ENCODE results near the gene TYW5.

Gene TYW5, protein sequence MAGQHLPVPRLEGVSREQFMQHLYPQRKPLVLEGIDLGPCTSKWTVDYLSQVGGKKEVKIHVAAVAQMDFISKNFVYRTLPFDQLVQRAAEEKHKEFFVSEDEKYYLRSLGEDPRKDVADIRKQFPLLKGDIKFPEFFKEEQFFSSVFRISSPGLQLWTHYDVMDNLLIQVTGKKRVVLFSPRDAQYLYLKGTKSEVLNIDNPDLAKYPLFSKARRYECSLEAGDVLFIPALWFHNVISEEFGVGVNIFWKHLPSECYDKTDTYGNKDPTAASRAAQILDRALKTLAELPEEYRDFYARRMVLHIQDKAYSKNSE

DNA sequence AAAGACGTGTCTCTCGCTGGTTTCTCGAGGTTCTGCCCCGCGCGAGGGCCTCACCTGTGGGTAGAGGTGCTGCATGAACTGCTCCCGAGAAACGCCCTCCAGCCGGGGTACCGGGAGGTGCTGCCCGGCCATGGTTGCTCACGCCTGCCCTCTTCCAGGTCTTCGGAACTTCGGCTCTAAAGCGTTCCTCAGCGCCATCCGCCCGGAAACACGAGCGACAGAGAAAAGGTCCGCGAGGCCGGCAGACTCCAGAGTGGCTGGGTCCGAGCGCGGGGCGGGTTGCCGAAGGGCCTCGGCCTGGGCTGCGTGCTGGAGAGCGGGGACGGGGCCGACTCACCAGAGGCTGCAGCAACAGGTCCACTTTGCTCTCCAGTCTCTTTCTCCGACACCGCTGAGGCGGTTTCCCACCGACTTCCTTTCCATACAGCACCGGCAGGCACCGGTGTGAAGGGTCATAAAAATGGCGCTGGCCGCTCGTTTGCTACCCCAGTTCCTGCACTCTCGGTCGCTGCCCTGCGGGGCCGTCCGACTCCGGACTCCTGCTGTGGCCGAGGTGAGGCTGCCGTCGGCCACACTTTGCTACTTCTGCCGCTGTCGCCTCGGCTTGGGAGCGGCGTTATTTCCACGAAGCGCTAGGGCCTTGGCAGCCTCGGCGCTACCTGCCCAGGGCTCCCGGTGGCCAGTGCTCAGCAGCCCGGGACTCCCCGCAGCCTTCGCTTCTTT is at the start of gene TYW5, which contains the start of gene MAIP1:
Gene TYW5, minus strand, starts transcription at position 153 of the 723 bp plus-strand sequence. Its CDS starts 21 bp downstream, at position 132.
Gene MAIP1, plus strand, starts transcription at position 244 of the 723 bp plus-strand sequence. Its CDS starts 217 bp downstream, at position 461.
- peak; percentile 79 for DNase-seq

DNA sequence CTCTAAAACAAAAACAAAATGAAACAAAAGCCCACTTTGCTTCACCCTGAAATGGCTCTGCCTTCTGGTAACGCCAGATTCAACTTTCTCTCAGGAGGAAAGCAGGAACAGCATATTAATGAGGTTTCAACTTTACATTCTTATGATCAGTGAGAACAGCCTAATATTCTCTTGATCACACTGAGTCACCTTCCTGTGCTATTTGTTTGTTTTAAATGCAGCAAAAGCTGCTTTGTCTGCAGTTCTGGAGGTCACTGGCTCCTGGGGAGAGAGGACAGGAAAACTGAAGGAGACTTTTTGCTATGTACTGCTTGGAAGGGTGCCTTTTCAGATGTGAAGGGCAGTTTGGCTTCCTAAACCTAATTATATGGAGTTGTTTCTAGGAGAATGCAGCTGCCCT is 48.2 kb upstream of the TYW5 start:
- no peak for DNase-seq

DNA sequence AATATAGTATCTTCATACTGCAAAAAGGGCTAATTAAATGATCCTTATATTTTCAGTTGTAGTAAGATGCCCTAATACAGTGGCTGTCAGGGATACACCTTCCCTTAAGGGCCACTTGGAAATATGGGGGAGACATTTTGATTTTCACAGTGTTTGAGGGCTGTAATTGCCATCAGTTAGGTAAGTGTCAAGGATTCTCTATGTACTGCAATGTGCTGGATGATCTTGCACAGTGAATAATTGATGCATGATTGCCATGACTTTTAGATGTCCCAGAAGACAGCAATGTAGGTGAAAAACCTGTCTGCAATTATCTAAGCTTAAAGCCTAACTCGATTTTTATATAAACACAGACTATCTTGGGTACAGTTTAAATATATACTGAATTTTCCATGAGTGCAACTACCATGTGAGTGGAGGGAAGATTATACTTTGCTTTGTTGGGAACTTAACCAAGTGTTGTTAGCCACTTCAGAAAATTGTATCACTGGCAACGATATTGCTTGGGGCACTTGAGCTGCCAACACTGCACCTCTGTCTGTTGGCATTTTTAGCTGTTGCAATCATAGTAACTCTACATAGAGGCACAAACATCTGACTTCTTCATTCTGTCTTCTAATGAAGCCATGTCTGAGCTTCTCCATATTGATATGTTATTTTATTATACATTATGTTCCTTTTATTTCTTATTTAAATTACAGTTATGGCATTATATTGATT is 45.3 kb upstream of the TYW5 start:
- DNase-seq, result no peak

DNA sequence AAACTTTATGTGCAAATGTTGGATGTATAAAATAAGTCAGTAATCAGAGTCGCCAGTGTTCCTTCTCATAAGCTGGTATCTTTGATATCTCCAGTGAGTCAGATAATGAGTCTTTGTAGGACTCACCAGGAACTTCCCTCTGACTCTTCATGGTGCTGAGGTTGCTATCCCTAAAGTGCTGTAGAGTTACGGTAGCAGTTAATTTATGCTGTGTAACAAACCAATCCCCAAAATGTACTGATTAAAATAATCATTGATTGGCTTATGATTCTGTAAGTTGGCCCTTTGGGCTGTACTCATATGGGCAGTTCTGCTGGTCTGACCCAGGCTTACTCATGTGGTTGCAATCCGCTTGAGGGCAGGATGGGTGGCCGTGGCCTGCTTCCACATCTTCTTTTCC is 43.9 kb upstream of the TYW5 start:
- no peak for DNase-seq

DNA sequence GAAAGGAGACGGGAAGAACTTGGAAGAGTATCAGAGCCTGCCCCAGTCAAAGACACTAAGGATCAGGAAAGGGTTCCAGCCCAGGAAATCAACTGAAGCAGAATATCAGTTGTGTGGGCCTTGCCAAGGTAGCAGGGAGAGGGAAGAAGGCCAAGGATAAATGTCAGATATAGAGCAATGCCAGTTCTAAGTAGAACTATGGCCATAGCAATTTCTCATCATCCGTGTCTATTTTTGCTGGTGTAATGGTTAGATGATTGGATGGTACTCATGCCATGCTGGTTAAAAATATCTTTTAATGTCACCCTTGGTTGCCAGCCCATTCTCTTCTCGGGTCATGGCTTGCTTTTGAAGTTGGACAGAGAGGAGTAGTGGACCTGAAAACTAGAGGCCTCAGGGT is 42.0 kb upstream of the TYW5 start:
- no peak for DNase-seq

DNA sequence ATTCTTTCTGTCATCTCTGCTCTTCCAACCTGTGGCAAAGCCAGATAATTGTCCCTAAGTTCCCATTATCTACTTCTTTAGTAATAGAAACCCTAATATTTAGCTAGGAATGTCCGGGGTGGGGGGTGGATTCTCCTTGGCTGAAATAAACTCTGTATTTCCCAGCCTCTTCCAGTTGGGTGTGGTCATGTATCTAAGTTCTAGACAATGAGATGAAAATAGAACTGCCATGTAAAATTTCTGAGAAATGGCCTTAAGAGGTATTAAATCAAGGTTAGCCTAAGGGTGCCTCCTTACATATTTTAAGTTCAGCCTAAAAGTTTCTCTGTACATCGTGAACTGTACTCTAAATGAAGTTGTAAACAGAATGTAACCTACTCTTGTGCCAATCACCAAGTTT is 39.6 kb upstream of the TYW5 start:
- DNase-seq, result no peak

DNA sequence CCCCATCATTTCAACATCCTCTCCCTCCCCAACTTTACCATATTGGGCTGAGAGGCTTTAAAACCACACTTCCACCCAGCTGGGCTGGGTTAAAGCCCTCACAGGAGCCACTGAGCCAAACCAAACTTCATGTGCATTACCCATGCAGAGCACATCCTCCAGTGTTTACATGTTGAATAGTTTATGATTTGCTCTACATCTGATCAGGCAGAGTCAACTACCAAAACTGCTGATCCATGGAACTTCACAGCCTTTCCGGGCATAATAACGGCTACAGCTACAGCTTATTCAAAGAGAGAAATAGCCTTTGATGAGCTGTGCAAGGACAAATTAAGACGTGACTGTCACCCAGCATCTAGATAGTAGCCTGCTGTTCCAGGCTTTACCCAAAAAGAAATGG is 39.1 kb upstream of the TYW5 start:
- no peak for DNase-seq

DNA sequence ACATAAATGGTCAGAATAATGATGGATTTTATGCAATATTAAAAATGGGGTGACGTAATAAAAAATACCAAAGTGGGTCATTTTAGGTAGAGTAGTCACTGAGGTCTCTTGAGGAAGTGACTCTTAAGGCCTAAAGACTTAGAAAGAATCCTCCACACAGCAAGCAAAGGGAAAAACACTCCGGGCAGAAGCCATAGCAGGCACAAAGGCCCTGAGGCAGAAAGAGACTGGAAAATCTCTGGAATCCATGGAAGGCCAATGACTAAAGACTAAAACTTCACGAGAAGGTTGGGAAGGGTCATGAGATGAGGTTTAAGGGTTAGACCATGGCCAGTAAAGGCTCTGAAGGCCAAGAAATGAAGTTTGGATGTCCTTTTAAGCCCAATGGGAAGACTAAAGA is 37.0 kb upstream of the TYW5 start:
- no peak for DNase-seq

DNA sequence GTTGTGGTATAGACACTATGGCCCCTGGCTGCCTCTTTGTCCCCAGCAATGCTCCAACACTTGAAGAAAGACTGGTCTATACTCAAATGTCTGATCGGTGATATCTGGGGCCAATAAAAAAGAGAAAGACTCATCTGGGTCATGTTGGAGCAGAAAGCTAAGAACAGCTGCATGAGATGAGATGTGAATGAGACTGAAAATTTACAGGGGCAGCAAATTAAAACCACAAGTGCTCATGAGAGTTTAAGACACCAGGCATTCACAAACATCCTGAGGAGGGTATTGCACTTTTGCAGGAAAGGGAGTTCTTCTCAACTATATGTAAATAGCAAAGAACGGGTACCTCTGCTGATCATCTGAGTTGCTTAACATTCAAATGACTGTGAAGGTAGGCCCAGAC is 36.4 kb upstream of the TYW5 start:
- no peak for DNase-seq

DNA sequence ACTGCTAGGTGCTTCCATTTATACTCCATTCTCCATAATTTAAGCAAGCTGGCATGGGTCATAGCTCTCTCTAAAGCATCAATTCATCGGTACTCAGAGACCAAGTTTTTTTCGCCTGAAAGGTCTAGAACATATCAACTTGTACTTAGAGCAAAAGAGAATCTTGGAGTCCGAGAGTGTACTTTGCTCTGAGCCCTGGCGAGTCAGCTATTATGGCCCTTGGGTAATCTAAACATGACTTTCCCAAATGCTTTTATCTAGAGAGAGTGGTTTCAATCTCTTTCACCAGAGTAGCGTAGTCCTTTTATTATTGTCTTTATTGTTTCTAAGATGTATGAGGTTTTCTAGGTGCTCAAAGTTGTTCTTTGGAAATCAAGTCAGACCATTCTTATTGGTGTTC is 34.5 kb upstream of the TYW5 start:
- no peak for DNase-seq

DNA sequence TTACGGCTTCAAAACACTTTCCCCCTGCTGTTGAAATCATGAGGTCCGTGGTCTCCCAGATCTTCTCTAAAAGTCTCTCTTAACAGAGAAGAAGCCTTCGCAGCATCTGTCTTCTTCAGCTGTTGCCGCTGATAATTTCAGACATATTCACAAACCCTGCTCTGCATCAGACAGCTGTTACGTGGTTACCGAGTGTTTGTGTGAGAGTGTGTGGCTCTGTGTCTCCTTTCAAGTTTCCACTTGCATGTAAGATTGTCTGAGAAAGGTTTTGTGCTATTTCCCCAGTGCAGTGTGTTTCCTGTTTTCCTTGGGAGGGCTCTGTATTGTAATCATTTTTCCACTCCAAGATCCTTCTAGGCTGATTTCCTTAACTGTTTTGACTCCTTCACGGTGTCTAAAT is 32.9 kb upstream of the TYW5 start:
- DNase-seq, result no peak

DNA sequence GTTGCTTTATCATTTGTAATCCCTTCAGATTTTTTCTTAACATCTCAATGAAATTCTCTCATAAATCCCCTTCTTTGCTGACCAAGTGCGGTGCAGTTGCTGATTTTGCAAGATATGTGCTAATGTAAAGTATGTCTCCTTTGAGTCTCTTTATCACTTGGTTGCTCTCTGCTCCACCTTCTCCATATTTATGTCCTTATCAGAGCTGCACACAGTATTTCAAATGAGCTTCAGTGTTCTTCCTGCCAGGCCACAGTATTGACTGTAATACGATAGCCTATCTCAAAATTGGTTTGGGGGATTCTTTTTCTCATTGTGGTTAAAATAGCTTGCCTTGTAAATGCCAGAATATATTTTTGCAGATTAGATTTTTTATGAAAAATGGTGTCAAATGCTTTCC is 32.3 kb upstream of the TYW5 start:
- no peak for DNase-seq

DNA sequence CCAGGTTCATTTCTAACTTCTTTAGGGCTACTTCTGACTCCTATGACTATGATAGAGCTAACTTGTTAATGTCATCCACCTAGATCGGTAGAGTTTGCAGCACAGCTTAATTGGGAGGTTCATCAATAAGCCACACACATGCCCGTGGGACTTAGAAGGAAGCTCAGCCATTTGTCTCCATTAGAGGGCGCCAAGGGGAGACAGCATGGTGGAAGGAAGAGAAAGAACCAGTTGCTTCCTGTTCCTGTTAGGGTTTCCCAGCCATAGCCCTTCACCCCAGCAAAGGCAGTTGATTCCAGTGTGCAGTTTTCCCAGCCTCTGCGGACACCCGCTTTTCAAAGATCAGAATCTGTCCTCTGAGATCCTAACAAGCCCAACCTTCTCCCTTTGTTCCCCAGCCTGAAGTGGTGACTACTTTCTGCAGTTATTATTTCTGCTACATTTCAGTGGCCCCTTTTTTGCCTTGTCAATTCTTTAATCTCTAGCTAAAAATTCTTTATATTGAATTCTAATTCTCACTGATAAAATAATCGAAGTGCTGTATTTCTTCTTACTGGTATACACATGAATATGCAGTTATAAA is 30.4 kb upstream of the TYW5 start:
- no peak for DNase-seq

DNA sequence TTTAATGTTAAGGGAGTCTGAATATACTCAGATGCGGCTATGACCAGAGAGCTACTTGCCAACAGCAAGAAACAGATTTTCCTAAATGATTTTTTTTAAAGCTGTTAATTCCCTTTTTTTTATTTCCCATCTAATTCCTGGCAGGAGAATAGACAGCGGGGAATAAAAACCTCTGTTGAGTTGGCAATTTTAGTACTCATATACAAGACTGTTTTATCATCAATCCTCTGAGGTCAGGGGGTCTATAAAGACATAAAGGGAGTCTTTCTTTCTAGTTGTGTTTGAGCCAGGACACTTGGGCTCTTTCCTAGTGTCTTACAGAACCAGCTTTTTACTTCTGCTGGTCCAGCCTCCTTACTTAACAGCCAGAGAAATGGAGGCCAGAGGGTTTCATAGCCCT is 29.5 kb upstream of the TYW5 start:
- DNase-seq, result no peak

DNA sequence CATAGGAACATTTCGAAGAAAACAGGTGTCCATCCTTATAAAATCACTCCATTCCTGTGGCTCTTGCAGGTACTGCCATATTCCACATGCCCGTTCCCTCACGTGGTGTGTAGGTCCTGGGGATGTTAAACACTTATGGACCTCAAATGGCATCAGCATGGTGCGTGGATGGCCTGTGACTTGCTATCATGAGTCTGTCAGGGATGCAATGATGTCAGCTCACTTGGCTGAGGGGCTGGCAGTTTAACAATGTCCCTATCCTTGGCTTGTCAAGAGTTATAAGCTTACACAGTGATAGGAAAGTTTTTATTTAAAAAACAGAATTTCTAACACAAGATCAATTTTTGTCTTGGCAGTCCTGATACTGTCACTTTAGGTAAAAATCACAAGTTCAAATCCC is 28.9 kb upstream of the TYW5 start:
- no peak for DNase-seq

DNA sequence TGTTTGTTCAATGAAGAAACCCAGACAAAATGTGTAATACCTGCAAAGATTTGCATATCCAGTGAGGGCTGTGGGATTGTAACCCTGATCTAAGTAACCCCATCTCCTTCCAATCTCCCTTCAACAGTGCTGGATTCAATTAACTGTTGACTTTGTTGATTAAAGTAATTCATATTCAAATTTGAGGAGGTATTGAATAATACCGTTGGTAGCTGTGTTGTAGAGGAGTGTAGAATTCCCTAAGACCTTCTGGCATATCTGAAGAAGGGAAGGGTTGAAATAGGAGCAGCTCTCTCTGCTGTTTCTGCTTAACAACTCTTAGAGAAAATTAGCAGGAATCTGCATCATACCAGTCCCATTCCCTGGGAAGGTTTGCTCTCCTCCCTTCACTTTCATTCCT is 28.2 kb upstream of the TYW5 start:
- DNase-seq, result no peak

DNA sequence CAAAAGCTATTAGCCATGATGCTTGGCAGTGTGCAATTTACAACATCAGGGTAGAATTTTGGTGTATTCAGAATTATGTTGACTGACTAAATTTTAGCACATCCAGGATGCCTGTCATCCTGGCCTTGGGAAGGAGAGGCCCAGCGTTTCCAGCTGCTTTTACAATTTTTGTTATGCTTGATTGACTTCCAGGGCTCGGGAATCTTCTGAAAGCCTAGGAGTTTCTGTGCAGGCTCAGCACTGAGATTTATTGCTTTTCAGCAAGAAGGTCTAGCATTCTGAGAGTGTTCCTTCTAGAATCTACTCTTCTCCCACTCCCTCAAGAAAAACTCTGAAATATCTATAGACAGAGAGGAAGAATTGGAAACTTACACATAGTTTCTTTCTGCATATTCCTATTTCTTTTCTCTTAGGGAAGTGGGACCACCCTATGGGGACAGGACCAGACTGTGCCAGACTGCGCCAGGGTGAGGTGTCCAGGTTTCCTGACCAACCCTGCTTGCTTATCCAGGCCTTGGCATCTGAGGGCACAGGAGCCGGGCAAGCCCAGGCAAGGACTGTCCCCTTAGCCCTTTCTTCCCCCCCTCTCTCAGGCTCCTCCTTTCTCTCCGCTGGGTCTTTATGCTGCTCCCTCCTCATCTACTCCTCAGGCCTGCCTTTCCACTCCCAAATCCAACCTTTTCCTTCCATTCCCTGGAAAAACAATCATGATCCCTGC is 27.0 kb upstream of the TYW5 start:
- no peak for DNase-seq

DNA sequence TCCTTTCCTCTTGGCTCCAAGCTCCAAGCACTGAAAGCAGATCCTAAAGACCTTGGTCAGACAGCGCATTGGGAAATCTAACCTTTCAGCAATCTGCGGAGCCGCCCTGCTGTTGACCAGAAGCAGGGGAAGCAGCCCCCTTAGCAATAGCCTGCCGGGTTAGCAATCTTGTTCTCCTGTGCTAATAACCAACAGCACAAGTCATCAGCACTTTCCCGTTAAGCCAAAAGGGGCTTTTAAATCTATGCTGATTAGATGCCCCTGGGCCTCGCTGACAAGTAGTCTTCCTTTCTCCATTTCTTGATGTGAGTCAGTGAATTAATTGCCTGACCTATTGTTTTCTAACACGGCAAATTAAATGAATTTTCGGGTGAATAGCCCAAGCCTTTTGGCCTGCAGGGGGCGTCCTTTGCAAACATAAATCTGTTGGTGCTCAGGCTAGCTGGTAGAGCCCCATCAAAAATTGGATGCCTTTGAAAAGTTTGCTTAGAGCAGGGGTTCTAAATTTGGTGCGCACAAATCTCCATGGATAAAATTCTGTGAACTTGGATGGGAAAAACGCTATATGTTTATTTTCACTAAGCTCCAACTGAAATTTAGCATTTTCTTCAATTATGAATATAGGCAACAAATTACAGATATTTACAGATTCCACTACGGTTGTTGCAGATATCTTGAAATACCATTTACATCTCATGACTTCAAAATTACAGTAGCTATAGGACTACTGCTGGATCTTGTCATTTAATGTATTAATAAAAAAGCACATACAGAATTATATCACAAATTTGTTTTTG is 24.7 kb upstream of the TYW5 start:
- DNase-seq, result peak; percentile 18

DNA sequence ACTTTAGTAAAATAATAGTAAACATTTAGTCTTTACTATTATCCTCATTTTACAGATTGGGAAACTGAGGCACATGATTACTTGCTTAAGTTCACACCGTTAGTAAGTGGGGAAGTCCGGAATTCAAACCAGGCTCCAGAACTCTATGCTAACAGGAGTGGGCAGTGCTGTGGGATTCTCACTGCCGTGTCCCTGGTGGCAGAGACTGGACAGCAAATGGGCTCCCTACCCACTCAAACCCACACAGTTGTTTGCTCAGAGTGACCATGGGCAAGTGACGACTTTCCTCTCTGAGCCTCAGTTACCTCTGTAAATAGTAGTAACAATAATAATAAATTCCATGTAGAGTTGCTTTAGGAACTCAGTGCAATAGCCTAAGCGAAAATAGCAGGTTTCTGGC is 24.1 kb upstream of the TYW5 start:
- no peak for DNase-seq

DNA sequence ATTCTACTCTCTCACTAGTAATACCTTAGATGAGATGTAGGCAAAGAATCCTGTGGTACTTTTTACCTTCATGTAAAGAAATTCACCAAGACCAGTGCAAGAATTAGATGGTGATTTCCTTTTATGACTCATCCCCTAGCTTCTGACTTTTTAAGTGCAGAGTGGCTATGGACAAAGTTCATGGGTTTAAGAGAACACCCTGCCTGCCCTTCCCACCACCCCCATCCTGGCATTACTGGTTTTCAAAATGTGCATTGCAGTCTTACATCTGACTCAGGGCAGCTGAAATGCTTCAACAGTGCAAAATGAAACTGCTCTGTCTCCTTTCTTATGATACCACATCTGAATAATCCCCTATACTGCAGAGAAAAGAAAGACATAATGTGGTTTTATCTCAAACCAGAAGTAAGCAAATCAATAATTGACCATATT is 22.7 kb upstream of the TYW5 start:
- no peak for DNase-seq

DNA sequence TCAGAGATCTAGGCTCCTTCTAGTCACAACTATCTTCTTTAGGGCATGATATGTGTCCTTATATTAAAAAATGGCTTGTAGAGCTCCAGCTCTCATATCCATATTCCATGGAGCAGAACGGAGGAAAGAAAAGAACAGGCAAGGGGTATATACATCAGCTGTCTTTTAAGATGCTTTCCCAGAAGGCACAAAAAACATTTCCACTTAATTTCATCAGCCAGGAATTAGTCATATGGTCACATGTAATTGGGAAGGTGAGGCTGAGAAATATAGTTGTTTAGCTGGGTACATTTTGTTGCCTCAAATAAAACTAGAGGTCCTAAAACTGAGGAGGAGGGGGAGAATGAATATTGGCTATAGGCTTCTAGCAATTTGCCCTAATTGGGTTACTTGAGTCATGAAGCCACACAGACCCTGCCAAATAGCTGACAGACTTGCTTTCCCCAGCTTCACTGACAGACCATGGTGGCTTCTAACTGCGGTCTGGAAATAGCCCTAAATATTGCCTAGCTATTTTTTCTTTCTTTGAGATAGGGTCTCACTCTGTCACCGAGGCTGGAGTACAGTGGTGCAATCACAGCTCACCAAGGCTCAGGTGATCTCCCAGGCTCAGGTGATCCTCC is 20.1 kb upstream of the TYW5 start:
- DNase-seq, result no peak

DNA sequence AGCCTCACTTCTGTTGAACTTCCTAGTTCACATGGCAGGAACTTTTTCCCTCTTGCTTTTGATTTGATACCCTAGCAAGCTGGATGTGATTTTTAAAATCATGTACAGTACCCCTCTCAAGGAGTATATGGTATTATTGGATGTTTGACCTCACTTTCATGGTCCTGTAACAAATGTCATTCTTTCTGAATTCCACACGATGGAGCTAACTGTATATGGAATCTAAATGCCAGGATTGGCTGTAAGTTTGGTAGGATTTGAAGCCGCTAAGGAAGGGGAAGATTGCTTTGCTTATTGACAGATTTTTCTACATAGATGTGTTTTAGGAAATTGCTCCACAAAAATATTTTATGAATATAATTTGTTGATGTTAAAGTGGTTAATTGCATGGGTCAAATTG is 18.4 kb upstream of the TYW5 start:
- DNase-seq, result no peak

All from 8988T (cell line).